Measurements from ENCODE around the gene CDH22.

Gene CDH22

DNA sequence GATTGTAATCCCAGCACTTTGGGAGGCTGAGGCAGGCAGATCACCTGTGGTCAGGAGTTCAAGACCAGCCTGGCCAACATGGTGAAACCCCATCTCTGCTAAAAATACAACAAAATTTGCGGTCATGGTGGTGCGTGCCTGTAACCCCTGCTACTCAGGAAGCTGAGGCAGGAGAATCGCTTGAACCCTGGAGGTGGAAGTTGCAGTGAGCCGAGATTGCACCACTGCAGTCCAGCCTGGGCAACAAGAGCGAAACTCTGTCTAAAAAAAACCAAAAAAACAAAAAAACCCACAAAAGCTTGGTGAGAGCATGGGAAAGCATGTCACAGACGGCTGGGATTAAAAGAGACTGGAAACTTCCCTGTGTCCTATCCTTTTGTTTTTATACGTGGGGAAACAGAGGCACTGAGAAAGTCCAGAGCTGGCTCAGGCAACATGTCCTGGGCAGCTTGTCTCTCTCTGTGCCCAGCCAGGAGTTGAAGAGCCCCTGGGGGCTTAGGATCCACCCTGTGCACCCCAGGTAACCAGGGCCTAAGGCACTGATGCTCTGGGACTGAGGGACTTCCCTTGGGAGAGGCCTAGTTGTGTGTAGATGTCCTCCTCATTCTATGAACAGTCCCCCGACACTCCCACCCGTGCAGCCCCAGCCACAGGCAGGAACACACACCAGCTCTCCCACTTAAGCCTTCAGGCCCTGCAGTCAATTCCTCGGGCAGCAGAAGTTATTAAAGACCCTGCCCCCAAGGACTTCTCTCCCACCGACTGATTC lies 174.2 kb downstream of the CDH22 start:
- no peak for DNase-seq

DNA sequence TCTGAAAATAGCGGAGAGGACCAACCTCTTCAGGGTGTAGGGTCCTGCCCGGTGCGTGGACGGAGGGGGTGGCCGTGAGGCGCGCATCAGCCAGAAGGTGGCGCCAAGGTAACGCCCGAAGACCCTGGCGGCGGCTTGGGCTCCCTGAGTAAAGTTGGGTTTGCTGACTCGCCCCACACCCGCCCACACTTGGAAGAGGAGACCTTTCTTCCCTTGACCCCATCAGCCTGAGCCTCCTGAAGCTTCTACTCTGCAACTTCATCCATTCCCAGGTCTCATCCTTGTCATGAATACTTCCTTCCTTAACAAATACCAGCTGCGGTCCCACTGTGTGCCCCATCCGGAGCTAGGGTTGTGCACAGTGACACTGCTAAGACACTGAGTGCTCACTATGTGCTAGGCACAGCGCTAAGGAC lies 175.6 kb downstream of the CDH22 start:
- DNase-seq: peak; percentile 47 to 48

DNA sequence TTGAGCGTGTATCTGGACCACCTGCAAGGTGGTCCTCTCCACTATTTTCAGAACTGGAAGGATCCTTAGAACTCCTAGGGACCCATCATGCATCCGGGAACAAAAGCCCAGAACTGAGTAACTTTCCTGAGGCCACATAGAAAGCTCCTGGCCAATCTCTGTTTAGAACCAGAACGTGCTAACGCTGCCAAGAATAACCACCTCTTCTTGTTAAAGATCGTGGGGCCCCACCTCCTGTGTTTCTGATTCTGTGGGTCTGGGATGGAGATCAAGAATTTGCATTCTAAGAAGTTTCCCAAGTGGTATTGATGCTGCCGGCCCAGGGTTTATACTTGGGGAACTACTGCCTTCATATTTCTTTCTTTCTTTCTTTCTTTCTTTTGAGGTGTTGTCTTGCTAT lies 176.9 kb downstream of the CDH22 start:
- no peak for DNase-seq

DNA sequence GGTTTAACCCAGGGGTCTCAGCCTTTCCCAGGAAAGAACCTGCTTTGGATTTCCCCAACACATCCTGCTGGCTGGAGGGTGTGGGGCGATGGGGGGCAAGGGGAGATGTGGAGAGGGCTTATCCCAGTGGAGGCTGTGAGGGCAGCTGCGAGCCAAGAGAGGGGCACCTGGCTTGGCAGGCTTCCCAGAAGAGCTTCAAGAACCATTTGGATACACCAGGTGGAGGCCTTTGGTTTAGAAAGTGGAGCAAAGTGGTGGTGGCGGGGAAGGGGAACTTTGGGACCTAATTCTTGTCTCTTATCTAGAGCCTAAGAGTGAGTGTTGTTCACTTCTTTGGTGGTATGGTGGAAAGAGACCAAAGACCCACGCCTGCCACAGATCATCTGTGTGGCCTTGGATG lies 177.8 kb downstream of the CDH22 start:
- DNase-seq: no peak

DNA sequence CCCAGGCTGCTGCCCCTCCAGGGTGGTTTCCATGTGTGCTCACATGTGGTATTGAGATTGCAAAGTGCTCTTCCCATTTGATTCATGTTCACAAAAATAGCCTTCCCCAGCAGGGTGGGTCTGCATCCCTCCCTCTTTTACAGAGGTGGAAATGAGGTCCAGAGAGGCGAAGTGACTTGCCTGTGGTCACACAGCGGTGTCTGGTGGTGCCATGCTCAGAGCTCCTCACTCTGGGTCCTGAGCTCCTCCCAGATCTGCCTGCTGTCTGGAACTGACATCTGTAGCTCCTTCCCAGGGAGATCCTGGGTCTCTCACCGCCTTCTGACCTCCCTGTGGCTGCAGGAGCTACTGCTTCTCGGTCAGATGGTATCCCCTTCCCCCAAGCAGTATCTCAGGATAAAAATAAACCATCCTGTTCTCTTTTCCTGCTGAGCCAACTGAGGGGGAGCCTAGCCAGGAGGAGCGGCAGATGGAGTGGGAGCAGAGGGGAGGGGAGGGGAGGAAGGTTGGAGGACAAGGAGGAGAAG lies 178.3 kb downstream of the CDH22 start:
- no peak for DNase-seq

DNA sequence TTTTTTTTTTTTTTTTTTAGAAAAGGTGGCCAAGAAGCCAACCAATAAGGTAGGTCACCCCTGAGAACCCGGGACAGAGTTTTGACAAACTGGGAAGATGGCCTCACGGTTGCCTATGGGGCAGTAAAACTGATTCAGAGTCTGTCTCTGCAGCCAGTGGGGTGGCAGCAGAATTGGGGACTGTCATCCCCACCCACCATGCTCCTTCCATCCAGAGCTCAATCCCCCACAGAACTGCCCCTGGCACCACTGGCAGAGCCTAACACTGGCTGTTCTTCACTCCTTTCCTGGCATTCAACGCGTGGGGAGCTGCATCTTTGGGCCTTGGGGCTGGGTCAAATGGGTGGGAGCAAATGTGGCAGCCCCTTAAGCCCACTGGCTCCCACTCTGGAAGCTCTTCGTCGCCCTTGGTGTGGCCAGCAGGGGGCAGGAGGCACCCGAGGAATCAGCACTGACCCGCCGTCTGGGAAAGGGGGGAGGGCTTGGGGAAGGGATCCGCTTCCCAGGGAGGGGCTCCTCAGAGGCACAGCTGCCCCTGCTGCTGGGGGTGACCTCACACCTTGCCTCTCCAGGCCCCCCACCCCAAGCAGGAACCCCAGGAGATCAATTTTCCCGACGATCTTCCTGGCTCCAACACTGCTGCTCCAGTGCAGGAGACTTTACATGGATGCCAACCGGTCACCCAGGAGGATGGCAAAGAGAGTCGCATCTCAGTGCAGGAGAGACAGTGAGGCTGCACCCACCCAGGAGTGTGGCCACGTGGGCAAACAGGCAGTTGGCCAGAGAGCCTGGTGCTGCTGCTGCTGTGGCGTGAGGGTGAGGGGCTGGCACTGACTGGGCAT lies 179.8 kb downstream of the CDH22 start:
- peak; percentile 13 to 26 for DNase-seq

DNA sequence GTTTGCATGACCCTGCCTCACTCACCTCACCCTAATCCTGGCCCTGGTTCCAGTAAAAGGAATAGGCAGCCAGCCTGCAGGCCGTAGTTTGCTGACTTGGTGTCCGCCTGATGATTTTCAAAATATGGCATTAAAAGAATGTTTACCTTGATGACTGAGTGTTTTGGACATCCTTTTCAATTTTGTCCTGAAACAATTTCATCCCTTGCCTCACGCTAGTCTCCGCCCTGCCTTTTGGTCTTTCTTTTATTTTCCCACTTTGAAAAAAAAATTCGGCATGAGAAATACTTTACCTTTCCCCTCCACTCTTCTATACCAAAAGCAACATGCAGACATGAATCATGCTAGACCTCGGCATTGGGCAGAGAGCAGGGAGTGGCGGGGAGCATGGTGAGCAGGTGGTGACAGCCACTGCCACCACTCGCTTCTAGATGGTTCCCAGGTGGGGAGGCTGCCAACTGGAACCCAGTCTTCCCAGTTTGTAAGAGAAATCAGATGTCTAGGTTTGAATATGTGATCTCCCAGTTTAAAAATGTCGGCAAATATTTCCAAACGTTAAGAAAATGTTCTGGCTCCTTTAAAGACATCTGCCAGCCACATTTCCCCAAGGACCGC lies 180.8 kb downstream of the CDH22 start:
- no peak for DNase-seq

DNA sequence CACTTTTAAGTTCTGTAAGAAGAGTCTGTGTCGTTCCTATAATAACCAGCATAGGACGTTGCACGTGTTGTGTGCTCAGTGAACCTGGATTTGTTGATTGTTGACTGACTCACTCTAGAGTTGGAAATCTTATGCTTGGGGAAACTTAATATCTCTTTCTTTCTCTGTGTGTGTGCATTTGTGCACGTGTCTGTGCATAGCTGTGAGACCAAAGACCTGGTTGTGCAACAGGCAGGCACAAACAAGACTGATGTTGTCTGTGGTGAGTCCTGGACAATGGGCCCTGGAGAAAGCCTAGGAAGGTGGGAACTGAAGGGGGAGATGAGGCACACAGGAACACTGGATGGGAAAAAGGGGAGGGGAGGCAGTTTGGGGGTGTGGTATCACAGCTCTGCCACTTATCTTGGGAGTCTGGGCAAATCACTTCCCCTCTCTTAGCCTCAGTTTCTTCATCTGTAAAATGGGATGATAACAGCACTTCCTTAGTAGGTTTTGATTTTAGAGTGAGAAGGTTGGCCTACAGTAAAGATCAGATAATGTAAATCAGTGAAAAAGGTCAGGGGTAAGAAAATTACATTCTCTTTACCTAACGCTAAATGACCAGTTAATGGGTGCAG lies 181.8 kb downstream of the CDH22 start:
- no peak for DNase-seq
